Measurements from ENCODE around the gene HCN2. TPM values are rescaled to one million over a fixed set of nuclear protein-coding genes. Genes with fewer than 3 reads are reported as not detected.
A peak's percentile ranks its signal among the peaks of the same experiment; 100 is the strongest.

Gene HCN2
- total RNA-seq, 1 experiment from 2014 or later = 9.2 TPM

DNA sequence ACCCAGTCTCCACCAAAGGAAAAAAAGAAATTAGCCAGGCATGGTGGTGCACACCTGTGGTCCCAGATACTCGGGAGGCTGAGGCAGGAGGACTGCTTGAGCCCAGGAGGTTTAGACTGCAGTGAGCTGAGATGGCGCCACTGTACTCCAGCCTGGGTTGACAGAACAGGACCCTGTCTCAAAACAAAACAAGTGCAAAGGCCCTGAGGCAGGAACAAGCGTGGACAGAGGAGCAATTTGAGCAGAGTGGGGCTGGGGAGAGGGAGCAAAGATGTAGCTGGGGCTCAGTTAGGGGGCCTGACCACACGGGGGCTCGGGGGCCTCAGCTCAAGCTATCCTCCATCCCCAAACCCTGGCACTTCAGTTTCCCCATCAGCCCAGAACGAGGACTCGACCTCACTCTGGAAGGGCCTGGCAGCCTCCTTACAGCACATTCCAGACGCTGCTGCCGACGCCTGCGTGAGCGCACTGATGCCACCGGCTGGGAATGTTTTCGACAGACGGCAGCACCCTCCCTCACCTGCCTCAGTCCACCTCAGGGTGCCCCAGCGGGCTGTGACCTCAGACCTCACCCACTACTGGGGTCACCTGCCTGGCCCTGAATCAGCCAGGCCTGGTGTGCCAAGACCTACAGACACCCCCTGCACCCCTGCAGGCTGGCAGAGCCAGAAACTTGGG, 45.4 kb downstream of the HCN2 start:
- H3K4me3 Mint-ChIP-seq = no peak overlapping the region
- H3K36me3 Mint-ChIP-seq = 0 out of 2 replicates have a peak, but pooled peaks cover 7% of the 10 kb centered on the region
- CTCF ChIA-PET = no interaction called here
- ATAC-seq = no peak
- DNase-seq (ENCODE audit: low spot score) = no peak
- H3K4me1 Mint-ChIP-seq = peaks cover 17% of the 10 kb centered on the region
- TF ChIP-seq, protein P1, sequence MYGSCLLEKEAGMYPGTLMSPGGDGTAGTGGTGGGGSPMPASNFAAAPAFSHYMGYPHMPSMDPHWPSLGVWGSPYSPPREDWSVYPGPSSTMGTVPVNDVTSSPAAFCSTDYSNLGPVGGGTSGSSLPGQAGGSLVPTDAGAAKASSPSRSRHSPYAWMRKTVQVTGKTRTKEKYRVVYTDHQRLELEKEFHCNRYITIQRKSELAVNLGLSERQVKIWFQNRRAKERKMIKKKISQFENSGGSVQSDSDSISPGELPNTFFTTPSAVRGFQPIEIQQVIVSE (CRISPR knock-in tag; IDR thresholded peaks at IDR 0.05; ENCODE audit: borderline replicate concordance) = no peak
- TF ChIP-seq GRHL2 (CRISPR knock-in tag; IDR thresholded peaks at IDR 0.05; ENCODE audit: insufficient replicate concordance, severe bottlenecking) = no peak
- TF ChIP-seq, protein P2, sequence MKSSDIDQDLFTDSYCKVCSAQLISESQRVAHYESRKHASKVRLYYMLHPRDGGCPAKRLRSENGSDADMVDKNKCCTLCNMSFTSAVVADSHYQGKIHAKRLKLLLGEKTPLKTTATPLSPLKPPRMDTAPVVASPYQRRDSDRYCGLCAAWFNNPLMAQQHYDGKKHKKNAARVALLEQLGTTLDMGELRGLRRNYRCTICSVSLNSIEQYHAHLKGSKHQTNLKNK (CRISPR knock-in tag; IDR thresholded peaks at IDR 0.05) = no peak
- TF ChIP-seq TEAD1 (CRISPR knock-in tag; IDR thresholded peaks at IDR 0.05) = no peak
- TF ChIP-seq CBFB (CRISPR knock-in tag; IDR thresholded peaks at IDR 0.05; ENCODE audit: low read depth) = no peak
- TF ChIP-seq, protein P3, sequence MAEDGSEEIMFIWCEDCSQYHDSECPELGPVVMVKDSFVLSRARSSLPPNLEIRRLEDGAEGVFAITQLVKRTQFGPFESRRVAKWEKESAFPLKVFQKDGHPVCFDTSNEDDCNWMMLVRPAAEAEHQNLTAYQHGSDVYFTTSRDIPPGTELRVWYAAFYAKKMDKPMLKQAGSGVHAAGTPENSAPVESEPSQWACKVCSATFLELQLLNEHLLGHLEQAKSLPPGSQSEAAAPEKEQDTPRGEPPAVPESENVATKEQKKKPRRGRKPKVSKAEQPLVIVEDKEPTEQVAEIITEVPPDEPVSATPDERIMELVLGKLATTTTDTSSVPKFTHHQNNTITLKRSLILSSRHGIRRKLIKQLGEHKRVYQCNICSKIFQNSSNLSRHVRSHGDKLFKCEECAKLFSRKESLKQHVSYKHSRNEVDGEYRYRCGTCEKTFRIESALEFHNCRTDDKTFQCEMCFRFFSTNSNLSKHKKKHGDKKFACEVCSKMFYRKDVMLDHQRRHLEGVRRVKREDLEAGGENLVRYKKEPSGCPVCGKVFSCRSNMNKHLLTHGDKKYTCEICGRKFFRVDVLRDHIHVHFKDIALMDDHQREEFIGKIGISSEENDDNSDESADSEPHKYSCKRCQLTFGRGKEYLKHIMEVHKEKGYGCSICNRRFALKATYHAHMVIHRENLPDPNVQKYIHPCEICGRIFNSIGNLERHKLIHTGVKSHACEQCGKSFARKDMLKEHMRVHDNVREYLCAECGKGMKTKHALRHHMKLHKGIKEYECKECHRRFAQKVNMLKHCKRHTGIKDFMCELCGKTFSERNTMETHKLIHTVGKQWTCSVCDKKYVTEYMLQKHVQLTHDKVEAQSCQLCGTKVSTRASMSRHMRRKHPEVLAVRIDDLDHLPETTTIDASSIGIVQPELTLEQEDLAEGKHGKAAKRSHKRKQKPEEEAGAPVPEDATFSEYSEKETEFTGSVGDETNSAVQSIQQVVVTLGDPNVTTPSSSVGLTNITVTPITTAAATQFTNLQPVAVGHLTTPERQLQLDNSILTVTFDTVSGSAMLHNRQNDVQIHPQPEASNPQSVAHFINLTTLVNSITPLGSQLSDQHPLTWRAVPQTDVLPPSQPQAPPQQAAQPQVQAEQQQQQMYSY (CRISPR knock-in tag; IDR thresholded peaks at IDR 0.05) = no peak
- no peak for TF ChIP-seq FOXJ3 (CRISPR knock-in tag; IDR thresholded peaks at IDR 0.05; ENCODE audit: borderline replicate concordance)
- TF ChIP-seq CREB1 (CRISPR knock-in tag; IDR thresholded peaks at IDR 0.05) = no peak
- TF ChIP-seq, protein P4, sequence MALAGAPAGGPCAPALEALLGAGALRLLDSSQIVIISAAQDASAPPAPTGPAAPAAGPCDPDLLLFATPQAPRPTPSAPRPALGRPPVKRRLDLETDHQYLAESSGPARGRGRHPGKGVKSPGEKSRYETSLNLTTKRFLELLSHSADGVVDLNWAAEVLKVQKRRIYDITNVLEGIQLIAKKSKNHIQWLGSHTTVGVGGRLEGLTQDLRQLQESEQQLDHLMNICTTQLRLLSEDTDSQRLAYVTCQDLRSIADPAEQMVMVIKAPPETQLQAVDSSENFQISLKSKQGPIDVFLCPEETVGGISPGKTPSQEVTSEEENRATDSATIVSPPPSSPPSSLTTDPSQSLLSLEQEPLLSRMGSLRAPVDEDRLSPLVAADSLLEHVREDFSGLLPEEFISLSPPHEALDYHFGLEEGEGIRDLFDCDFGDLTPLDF (CRISPR knock-in tag; IDR thresholded peaks at IDR 0.05) = no peak
- no peak for TF ChIP-seq ETV6 (CRISPR knock-in tag; IDR thresholded peaks at IDR 0.05)
- TF ChIP-seq MXD4 (CRISPR knock-in tag; IDR thresholded peaks at IDR 0.05; ENCODE audit: borderline replicate concordance) = no peak
- TF ChIP-seq, protein P5, sequence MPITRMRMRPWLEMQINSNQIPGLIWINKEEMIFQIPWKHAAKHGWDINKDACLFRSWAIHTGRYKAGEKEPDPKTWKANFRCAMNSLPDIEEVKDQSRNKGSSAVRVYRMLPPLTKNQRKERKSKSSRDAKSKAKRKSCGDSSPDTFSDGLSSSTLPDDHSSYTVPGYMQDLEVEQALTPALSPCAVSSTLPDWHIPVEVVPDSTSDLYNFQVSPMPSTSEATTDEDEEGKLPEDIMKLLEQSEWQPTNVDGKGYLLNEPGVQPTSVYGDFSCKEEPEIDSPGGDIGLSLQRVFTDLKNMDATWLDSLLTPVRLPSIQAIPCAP (CRISPR knock-in tag; IDR thresholded peaks at IDR 0.05) = no peak
- TF ChIP-seq, protein P6, sequence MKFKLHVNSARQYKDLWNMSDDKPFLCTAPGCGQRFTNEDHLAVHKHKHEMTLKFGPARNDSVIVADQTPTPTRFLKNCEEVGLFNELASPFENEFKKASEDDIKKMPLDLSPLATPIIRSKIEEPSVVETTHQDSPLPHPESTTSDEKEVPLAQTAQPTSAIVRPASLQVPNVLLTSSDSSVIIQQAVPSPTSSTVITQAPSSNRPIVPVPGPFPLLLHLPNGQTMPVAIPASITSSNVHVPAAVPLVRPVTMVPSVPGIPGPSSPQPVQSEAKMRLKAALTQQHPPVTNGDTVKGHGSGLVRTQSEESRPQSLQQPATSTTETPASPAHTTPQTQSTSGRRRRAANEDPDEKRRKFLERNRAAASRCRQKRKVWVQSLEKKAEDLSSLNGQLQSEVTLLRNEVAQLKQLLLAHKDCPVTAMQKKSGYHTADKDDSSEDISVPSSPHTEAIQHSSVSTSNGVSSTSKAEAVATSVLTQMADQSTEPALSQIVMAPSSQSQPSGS (CRISPR knock-in tag; IDR thresholded peaks at IDR 0.05; ENCODE audit: borderline replicate concordance, low read depth) = no peak
- TF ChIP-seq KAT7 (CRISPR knock-in tag; IDR thresholded peaks at IDR 0.05; ENCODE audit: borderline replicate concordance) = no peak
- no peak for TF ChIP-seq ZNF396 (CRISPR knock-in tag; IDR thresholded peaks at IDR 0.05; ENCODE audit: borderline replicate concordance)
- no peak for TF ChIP-seq EMX1 (CRISPR knock-in tag; IDR thresholded peaks at IDR 0.05)
- no peak for TF ChIP-seq ZNF138 (CRISPR knock-in tag; conservative IDR thresholded peaks at IDR 0.05)
- H3K27me3 Mint-ChIP-seq (ENCODE audit: low read depth) = peaks cover 26% of the 10 kb centered on the region
- H3K27ac Mint-ChIP-seq = no peak overlapping the region
- POLR2A ChIA-PET = no interaction called here
- H3K9me3 Mint-ChIP-seq = peaks cover 4% of the 10 kb centered on the region; the same call in 1 of the 2 replicates

DNA sequence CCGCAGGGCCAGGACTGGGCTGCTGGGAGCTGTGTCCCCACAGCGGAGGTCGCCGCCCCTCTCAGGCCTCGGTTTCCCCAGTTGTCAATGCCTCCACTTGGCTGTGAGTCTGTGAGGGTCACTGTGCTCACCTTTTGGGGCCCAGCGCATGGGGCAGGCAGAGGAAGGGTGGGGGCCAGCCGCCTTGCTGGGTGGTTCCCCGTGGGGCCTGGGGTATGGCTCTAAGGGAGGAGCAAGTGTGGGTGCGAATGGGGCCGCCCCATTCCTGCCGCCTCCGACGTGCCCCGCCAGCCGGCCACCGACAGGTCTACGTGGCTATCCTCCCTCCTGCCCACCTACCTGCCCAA, 49.2 kb downstream of the HCN2 start:
- ATAC-seq (no peak), DNase-seq (ENCODE audit: low spot score) (no peak)
- Mint-ChIP-seq H3K27me3 (ENCODE audit: low read depth) (peaks cover 26% of the 10 kb centered on the region), H3K36me3 (no peaks in the 10 kb centered on the region), H3K4me1 (peaks cover 8% of the 10 kb centered on the region), H3K4me3 (peak overlapping the region; percentile 76), H3K27ac (no peak overlapping the region), H3K9me3 (peaks cover 4% of the 10 kb centered on the region; the same call in 1 of the 2 replicates)
- CTCF ChIA-PET = no interaction called here
- no peak for TF ChIP-seq RORB (CRISPR knock-in tag; IDR thresholded peaks at IDR 0.05)
- no peak for TF ChIP-seq ATF1 (CRISPR knock-in tag; IDR thresholded peaks at IDR 0.05)
- TF ChIP-seq TP53 (CRISPR knock-in tag; IDR thresholded peaks at IDR 0.05) = no peak
- TF ChIP-seq, protein P7, sequence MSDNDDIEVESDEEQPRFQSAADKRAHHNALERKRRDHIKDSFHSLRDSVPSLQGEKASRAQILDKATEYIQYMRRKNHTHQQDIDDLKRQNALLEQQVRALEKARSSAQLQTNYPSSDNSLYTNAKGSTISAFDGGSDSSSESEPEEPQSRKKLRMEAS (CRISPR knock-in tag; IDR thresholded peaks at IDR 0.05) = no peak
- TF ChIP-seq, protein P3 (CRISPR knock-in tag; IDR thresholded peaks at IDR 0.05) = no peak
- POLR2A ChIA-PET = no interaction called here

Measured in WTC11 (cell line).